Thyroid gland (tissue), 4 donors: ENCODE measurements around the gene HECTD4.

Source experiments
- CTCF ChIP-seq, 6 experiments: fragments of 200-600 bp in 3 of 6; fragments of 450-650 bp in 3 of 6; sonication (generic) in 3 of 6; IDR thresholded peaks; one replicate each; pipeline ENCODE4 v1.5.1; 2016 to 2019; ENCODE audit warnings: antibody characterized with exemption in 6 of 6, mild to moderate bottlenecking in 2 of 6, inconsistent platforms in 1 of 6, moderate library complexity in 1 of 6
- POLR2A ChIP-seq, 2 donors: fragments of 450-650 bp; IDR thresholded peaks; one replicate each; pipeline ENCODE4 v1.6.1; 2017; ENCODE audit warnings: antibody characterized with exemption in 2 of 2, mild to moderate bottlenecking in 2 of 2, moderate library complexity in 1 of 2

GRCh38 chr12:112328456-112329124 is 53.6 kb downstream of the HECTD4 start:
- TF ChIP-seq CTCF (IDR thresholded peaks at IDR 0.05) (no peak), POLR2A (IDR thresholded peaks at IDR 0.05) (no peak)
